ENCODE results near the gene MVK. TPM values are rescaled to one million over a fixed set of nuclear protein-coding genes. Genes with fewer than 3 reads are reported as not detected.

Gene MVK
- polyA plus RNA-seq, 1 experiment, result 4.7 TPM

DNA sequence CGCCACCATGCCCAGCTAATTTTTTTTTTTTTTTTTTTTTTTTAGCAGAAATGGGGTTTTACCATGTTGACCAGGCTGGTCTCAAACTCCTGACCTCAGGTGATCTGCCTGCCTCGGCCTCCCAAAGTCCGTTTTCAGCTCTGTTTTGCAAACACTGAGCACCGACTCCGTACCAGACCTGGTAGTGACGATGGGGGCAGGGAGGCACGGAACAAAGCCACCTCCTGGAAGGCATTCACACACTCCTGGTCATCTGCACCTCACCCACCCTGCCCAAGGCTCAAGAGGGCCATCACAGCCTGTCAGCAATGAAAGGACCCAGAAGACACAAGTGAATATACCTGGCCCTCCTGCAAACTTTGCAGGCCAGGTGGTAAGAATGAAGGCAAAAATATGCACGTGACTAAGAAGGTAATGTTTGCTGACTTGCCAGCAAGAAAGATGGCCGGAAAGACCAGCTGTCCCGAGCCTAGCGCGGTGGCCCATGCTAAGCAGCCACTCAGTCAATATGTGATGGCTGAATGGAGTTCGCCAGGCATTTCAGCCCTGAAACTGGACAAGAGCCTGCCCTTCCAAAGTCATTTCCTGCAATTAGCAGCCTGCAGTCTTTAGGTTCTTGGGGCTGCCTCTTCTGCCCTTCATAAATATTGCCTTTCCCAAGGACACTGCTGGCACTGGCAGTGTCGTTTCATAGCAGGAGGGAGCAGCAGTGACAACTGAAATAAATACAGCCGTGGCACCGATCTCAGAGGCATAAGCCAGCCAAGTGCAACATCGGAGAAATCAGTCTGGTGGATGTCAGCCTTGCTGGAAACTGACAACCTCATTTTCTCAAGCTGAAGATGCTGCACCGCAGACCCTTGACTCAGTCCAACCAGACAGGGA is 17.9 kb upstream of the MVK start:
- ChIA-PET CTCF (interaction anchor here (0.6 to 1.3 kb wide), 4 partner anchors 37 to 290 kb away, joined by 3 to 5 read pairs (median 4); no protein-coding TSS in a partner anchor), POLR2A (interaction anchor here (0.7 kb wide), 1 partner anchor 31 kb away, joined by 9 read pairs; no protein-coding TSS in a partner anchor)
- Histone ChIP-seq H3K4me3 (ENCODE audit: low read depth, low read length) (no peak overlapping the region), H3K27ac (ENCODE audit: low read depth, low read length) (no peak overlapping the region), H3K9me3 (ENCODE audit: control insufficient read depth, insufficient read depth, low read length) (no peaks in the 10 kb centered on the region), H3K27me3 (ENCODE audit: control insufficient read depth, insufficient read depth, low read length) (peaks cover 24% of the 10 kb centered on the region)
- DNase-seq (ENCODE audit: low read depth, low spot score), result no peak
- TF ChIP-seq, protein P1, sequence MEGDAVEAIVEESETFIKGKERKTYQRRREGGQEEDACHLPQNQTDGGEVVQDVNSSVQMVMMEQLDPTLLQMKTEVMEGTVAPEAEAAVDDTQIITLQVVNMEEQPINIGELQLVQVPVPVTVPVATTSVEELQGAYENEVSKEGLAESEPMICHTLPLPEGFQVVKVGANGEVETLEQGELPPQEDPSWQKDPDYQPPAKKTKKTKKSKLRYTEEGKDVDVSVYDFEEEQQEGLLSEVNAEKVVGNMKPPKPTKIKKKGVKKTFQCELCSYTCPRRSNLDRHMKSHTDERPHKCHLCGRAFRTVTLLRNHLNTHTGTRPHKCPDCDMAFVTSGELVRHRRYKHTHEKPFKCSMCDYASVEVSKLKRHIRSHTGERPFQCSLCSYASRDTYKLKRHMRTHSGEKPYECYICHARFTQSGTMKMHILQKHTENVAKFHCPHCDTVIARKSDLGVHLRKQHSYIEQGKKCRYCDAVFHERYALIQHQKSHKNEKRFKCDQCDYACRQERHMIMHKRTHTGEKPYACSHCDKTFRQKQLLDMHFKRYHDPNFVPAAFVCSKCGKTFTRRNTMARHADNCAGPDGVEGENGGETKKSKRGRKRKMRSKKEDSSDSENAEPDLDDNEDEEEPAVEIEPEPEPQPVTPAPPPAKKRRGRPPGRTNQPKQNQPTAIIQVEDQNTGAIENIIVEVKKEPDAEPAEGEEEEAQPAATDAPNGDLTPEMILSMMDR (IDR thresholded peaks at IDR 0.05; ENCODE audit: low read depth, low read length), result no peak

DNA sequence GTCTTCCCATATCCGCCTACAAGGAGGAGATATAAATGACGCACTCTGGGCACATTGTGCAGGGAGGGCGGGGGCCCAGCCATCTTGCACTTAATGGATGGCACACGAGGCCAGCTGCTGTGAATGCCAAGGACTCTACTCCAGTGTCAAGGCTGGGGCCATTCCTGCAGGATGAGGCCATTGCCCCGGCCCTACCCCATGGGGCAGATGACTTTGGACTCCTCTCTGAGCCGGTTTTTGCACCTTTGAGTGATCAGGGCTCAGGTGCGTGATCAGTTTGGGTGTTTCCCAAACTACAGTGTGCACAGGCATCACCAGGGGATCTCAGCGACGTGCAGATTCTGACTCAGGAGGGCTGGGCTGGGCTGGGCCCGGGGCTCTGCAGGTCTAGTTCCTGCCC is 16.4 kb upstream of the MVK start:
- ChIA-PET CTCF (interaction anchor here (1.0 kb wide), 1 partner anchor 38 kb away, joined by 4 read pairs; no protein-coding TSS in a partner anchor), POLR2A (no interaction called here)
- TF ChIP-seq, protein P1 (IDR thresholded peaks at IDR 0.05; ENCODE audit: low read depth, low read length), result no peak

DNA sequence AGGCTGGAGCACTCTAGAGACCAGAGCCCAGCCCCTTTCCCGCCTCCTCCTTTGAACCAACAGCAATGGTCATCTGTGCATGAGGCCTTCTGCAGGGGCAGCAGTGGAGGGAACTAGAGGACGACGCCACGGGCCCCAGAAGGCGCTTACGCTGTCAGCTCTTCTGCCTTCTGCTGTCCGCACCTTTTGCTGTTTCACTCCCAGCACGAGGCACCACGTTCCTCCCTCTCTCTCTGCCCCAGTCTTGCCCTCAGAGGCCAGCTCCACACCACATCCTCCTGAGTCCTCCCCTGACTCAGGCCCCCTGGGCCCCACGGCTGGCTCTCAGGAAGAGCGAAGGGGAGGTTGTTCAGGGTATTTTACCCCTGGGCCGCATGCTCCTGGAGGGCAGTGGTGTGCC is 15.8 kb upstream of the MVK start:
- POLR2A ChIA-PET, result no interaction called here
- Histone ChIP-seq H3K27me3 (ENCODE audit: control insufficient read depth, insufficient read depth, low read length) (peaks cover 18% of the 10 kb centered on the region), H3K27ac (ENCODE audit: low read depth, low read length) (no peak overlapping the region), H3K9me3 (ENCODE audit: control insufficient read depth, insufficient read depth, low read length) (peaks cover 3% of the 10 kb centered on the region; the same call in 1 of the 2 replicates), H3K4me3 (ENCODE audit: low read depth, low read length) (no peak overlapping the region)
- DNase-seq (ENCODE audit: low read depth, low spot score), result no peak
- CTCF ChIA-PET, result no interaction called here
- TF ChIP-seq, protein P1 (IDR thresholded peaks at IDR 0.05; ENCODE audit: low read depth, low read length), result no peak

More for the DNA sequence above, 16.4 kb upstream of the MVK start:
- Histone ChIP-seq H3K27ac (ENCODE audit: low read depth, low read length) (no peak overlapping the region), H3K27me3 (ENCODE audit: control insufficient read depth, insufficient read depth, low read length) (peaks cover 18% of the 10 kb centered on the region), H3K4me3 (ENCODE audit: low read depth, low read length) (no peak overlapping the region), H3K9me3 (ENCODE audit: control insufficient read depth, insufficient read depth, low read length) (peaks cover 3% of the 10 kb centered on the region; the same call in 1 of the 2 replicates)
- DNase-seq (ENCODE audit: low read depth, low spot score), result no peak

DNA sequence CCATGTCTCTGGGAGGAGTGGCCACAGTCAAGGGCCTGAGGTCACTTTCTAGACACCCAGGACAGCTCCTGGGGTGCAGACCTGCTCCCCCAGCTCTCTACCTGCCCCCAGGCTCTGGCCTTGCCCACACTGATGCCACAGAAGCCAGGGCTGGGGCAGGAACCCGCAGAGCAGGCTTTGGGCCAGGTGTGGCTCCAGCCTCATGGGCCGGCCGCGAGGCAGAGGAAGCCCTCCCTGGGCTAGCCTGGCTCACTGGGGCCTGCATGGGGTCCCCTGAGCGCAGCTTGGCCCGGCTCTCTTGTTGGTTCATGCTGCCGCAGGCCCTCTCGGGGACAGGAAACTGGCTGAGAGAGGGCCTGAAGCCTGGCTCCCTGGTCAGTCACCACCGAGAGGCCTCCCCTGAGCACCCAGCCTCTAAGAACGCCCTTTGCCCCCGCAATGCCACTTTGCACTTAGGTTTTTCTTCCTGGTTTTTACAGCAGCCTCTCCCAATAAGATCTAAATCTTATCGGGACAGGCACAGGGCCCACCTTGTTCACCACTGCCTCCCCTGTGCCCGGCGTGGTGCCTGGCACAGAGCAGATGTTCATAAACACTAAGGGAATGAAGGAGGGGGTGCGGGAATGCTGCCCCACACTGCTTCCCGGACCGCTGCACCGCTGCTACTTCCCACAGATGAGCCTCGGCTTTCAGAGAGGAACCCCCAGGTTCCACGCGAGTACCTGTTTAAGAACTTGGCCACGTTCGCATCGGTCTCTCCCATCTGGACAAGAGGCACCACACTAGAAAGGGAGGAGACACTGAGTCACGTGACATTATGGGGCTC is 15.0 kb upstream of the MVK start:
- ChIA-PET CTCF (no interaction called here), POLR2A (no interaction called here)
- DNase-seq (ENCODE audit: low read depth, low spot score), result no peak
- Histone ChIP-seq H3K27me3 (ENCODE audit: control insufficient read depth, insufficient read depth, low read length) (peaks cover 14% of the 10 kb centered on the region), H3K9me3 (ENCODE audit: control insufficient read depth, insufficient read depth, low read length) (peaks cover 3% of the 10 kb centered on the region; the same call in 1 of the 2 replicates), H3K4me3 (ENCODE audit: low read depth, low read length) (no peak overlapping the region), H3K27ac (ENCODE audit: low read depth, low read length) (no peak overlapping the region)
- TF ChIP-seq, protein P1 (IDR thresholded peaks at IDR 0.05; ENCODE audit: low read depth, low read length), result no peak
